IPS DF 6.9 (cell line): ENCODE data around the gene WDHD1.
"Not testable (repeated sequence)": the region's sequence is repeated elsewhere in the genome, so short reads cannot be mapped to it uniquely, and the experiment has no call there.

ENCODE experiments used
- DNase-seq: peaks from one replicate; pipeline ENCODE4 v3.0.0-alpha.2; 2013; ENCODE audit warnings: low read depth, low spot score
- H3K27ac ChIP-seq: one replicate; pipeline ENCODE4 v1.5.1; 2013; ENCODE audit warnings: low read length, control low read depth
- H3K27me3 ChIP-seq: 2 replicates; pipeline ENCODE4 v1.6.1; 2013; ENCODE audit warnings: mild to moderate bottlenecking, low read length; ENCODE audit not compliant: control insufficient read depth, insufficient read depth
- H3K36me3 ChIP-seq: 2 replicates; pipeline ENCODE4 v1.6.1; 2013; ENCODE audit warnings: low read length; ENCODE audit not compliant: control insufficient read depth, insufficient read depth
- H3K4me1 ChIP-seq: 2 replicates; pipeline ENCODE4 v1.6.1; 2013; ENCODE audit warnings: low read length; ENCODE audit not compliant: control insufficient read depth, insufficient read depth
- H3K4me3 ChIP-seq: 2 replicates; pipeline ENCODE4 v1.5.1; 2013; ENCODE audit warnings: mild to moderate bottlenecking, low read length
- H3K9me3 ChIP-seq: 2 replicates; pipeline ENCODE4 v1.6.1; 2013; ENCODE audit warnings: low read length, inconsistent platforms; ENCODE audit not compliant: control insufficient read depth, insufficient read depth
- WGBS: extraction: QIAGEN DNeasy Blood & Tissue Kit; methylation state at CpG from one replicate; pipeline ENCODE4 v1.1.7; 2013; ENCODE audit warnings: mixed read lengths, missing lambda C conversion rate; ENCODE audit not compliant: insufficient read length, insufficient coverage; 5-methylcytosine and 5-hydroxymethylcytosine counted together

WDHD1 gene

DNA sequence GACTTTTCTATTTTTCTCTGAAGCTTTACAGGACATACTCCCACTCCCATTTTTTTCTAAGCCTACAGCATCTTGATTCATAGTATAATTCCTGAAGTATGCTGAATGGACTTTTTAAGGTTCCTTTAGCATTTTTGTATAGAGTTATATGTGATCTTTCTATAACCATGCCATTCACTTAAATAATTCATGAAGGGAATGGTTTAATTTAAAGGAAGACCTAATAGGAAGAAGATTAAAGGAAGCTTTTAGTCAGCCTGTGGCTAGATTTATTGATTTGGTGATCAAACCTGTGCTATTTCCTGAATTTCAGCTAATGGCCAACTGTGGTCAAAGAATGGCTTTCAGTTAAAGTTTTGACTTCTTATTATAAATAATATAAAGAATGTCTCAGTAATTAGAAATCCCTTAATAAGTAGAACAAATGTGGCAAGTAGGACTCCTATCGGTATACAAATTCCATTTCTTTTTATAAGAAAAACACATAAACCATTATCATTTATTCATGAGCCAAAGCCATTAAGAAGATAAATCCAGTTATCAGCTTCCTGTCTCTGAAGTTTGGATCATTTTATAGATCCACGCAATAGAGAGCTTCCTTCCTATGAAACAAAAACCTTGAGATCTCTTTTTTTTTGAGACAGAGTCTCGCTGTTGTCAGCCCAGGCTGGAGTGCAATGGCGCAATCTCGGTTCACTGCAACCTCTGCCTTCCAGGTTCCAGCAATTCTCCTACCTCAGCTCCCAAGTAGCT, 20.6 kb upstream of the WDHD1 start:
- Histone ChIP-seq H3K27ac (no peak overlapping the region), H3K36me3 (no peaks in the 10 kb centered on the region), H3K4me3 (no peak overlapping the region), H3K9me3 (no peaks in the 10 kb centered on the region), H3K27me3 (no peaks in the 10 kb centered on the region), H3K4me1 (no peaks in the 10 kb centered on the region)
- WGBS, result no CpG with 5 or more reads among the region's 5 CpGs
- DNase-seq, result no peak

DNA sequence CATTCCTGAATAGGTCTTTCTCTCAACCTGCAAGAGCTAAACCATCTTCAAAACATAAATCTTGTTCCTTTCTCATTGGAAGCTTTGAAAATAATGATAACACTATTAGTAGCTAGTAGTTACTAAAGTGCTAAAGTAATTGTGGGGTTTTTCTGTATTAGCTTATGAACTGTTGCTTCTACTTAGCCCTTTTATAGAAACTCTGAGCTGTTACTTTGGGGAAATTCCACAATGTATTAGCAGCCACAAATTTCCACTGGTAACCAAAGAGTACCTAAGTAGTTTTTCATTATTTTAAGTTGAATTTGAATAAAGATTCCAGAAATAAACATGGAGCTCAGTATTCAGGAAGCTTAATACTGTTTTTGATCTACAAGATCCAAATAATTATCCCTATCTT, 18.2 kb upstream of the WDHD1 start:
- Histone ChIP-seq H3K9me3 (no peaks in the 10 kb centered on the region), H3K27ac (no peak overlapping the region), H3K4me1 (no peaks in the 10 kb centered on the region; the same call in 1 of the 2 replicates), H3K27me3 (no peaks in the 10 kb centered on the region), H3K36me3 (no peaks in the 10 kb centered on the region), H3K4me3 (no peak overlapping the region)
- DNase-seq, result no peak

DNA sequence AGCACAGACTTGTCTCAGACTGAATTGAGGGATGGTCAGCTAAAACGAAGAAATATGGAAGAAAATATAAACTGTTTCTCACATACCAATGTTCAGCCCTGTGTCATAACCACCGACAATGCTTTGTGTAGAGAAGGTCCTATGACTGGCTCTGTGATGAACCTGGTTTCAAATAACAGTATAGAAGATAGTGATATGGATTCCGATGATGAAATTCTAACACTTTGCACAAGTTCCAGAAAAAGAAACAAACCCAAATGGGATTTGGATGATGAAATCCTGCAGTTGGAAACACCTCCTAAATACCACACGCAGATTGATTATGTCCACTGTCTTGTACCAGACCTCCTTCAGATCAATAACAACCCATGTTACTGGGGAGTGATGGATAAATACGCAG, 16.6 kb upstream of the WDHD1 start:
- Histone ChIP-seq H3K36me3 (no peaks in the 10 kb centered on the region), H3K27me3 (no peaks in the 10 kb centered on the region), H3K9me3 (no peaks in the 10 kb centered on the region), H3K4me3 (no peak overlapping the region), H3K27ac (no peak overlapping the region), H3K4me1 (no peaks in the 10 kb centered on the region; the same call in 1 of the 2 replicates)
- no CpG with 5 or more reads among the region's 5 CpGs for WGBS
- DNase-seq, result no peak

DNA sequence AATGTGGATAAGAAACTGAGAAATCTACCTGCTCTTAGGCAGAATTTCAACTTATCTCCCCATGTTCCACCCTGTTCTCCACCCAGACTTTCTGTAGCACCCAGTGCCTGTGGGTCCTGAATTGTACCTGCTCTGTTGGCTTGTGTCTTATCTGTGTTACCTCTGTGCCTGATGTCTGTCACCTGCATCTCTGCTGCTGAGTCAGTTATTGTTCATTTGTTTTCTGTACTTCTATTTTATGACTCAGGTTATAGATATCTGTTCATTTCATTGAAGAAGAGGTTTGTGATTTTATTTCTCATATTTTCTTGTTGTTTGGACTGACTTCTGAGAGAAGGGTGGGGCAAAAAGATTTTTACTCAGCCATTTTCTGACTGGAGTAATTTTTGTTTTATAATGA, 11.8 kb upstream of the WDHD1 start:
- Histone ChIP-seq H3K36me3 (peaks cover 2% of the 10 kb centered on the region; the same call in 1 of the 2 replicates), H3K4me1 (no peaks in the 10 kb centered on the region; the same call in 1 of the 2 replicates), H3K27ac (no peak overlapping the region)

DNA sequence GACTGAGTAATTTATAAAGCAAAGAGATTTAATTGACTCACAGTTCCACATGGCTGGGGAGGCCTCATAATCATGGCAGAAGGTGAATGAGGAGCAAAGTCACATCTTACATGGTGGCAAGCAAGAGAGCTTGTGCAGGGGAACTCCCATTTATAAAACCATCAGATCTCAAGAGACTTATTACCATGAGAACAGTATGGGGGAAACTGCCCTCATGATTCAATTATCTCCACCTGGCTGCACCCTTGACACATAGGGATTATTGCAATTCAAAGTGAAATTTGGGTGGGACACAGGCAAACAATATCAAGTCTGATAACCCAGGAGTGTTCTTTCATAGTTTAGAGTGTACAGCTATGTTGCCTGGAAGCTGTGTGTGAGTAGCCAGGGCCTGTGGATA, 11.1 kb upstream of the WDHD1 start:
- H3K4me1 ChIP-seq, H3K4me3 ChIP-seq, H3K27ac ChIP-seq, DNase-seq, H3K9me3 ChIP-seq, H3K36me3 ChIP-seq, H3K27me3 ChIP-seq: not testable (repeated sequence)

More for the DNA sequence above, 11.8 kb upstream of the WDHD1 start:
- no peak for DNase-seq
- H3K9me3 ChIP-seq, result no peaks in the 10 kb centered on the region
- H3K27me3 ChIP-seq, result no peaks in the 10 kb centered on the region
- no peak overlapping the region for H3K4me3 ChIP-seq

DNA sequence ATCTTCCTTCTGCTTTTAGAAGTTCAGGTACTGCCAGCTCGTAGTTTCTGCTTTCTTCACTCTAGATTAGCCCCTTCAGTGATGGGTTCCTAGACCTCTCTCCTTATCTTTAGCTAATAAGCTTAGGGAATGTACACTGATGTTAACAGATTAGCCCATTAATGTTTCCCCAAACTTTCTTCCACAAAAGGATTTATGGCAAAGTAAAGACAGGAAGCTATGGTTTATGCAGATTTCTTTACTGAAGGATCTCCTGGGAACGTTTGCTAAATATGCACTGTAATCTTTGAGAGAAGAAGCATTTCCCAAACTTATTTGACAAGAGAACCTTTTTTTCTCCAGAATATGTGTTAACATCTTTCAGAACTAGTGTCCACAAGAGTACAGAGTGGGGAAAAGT, 4.3 kb upstream of the WDHD1 start:
- Histone ChIP-seq H3K36me3 (peaks cover 2% of the 10 kb centered on the region; the same call in 1 of the 2 replicates), H3K9me3 (no peaks in the 10 kb centered on the region), H3K27ac (no peak overlapping the region), H3K4me3 (no peak overlapping the region), H3K4me1 (no peaks in the 10 kb centered on the region), H3K27me3 (no peaks in the 10 kb centered on the region)
- no CpG with 5 or more reads among the region's 2 CpGs for WGBS
- no peak for DNase-seq

DNA sequence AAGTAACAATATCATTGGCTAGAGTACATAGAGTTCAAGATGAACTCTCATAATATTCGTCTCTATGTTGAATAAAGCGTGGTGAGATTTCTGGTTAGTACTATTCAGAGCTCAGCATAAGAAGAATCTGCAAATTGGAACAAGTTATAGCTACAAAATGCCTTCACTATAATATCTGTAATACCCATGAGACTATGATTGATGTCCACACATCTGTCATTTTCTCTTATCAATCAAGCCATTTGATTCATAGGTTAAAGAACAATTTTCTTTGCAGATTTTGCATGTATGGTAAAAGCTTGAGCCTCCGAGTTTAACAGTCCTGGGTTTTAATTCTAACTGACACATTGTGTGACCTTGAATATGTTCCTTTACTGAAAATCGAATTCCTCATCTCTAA, 1.6 kb upstream of the WDHD1 start:
- DNase-seq, result no peak
- no peaks in the 10 kb centered on the region for H3K9me3 ChIP-seq
- H3K36me3 ChIP-seq, result no peaks in the 10 kb centered on the region; the same call in 1 of the 2 replicates
- H3K27me3 ChIP-seq, result no peaks in the 10 kb centered on the region
- no peaks in the 10 kb centered on the region for H3K4me1 ChIP-seq
- no CpG with 5 or more reads among the region's 4 CpGs for whole genome bisulfite sequencing
- no peak overlapping the region for H3K27ac ChIP-seq
- no peak overlapping the region; the same call in 1 of the 2 replicates for H3K4me3 ChIP-seq

DNA sequence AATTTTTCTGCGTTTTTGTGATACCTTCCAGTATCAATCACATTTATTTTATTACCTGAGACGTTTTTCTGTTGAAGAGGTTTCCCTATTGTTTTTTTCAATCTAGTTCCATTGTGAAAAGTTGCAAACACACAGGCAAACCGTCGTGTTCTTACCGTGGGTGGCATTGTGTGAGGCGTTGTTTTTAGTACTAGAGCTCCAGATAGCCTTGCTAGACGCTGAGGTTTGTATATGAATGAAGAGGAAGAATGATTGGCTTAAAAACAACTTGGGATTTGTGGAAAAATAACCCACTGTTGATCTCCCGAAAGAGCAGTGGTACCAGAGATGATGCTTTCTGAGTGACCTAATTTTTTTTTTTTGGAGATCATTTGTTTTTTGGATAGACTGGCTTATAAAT, 1.2 kb upstream of the WDHD1 start:
- H3K9me3 ChIP-seq, result no peaks in the 10 kb centered on the region
- no peak for DNase-seq
- H3K27ac ChIP-seq, result no peak overlapping the region
- H3K27me3 ChIP-seq, result no peaks in the 10 kb centered on the region
- H3K4me1 ChIP-seq, result no peaks in the 10 kb centered on the region
- WGBS, result no CpG with 5 or more reads among the region's 8 CpGs
- no peaks in the 10 kb centered on the region; the same call in 1 of the 2 replicates for H3K36me3 ChIP-seq
- peak overlapping the region; percentile 99; the same call in 1 of the 2 replicates for H3K4me3 ChIP-seq

DNA sequence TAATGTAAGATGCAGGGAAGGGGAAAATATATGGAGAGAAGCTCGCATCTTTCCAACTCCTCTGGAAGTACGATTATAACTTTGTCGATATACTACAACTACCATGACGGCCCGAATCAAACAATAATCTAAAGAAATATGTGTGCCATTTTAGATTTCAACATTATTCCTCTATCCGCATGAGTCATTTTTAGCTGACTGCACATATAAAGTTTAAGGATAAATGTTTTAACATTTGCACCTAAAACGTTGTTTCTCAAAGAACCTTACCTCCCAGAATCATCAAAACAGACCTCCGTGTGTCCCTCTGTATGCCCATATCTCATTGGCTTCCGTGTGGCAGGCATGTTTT, 482 bp downstream of the WDHD1 start:
- no peaks in the 10 kb centered on the region for H3K9me3 ChIP-seq
- no peaks in the 10 kb centered on the region for H3K36me3 ChIP-seq
- no peak overlapping the region for H3K27ac ChIP-seq
- no CpG with 5 or more reads among the region's 9 CpGs for WGBS
- no peaks in the 10 kb centered on the region for H3K4me1 ChIP-seq
- peak overlapping the region; percentile 99 for H3K4me3 ChIP-seq
- DNase-seq, result no peak
- no peaks in the 10 kb centered on the region for H3K27me3 ChIP-seq

DNA sequence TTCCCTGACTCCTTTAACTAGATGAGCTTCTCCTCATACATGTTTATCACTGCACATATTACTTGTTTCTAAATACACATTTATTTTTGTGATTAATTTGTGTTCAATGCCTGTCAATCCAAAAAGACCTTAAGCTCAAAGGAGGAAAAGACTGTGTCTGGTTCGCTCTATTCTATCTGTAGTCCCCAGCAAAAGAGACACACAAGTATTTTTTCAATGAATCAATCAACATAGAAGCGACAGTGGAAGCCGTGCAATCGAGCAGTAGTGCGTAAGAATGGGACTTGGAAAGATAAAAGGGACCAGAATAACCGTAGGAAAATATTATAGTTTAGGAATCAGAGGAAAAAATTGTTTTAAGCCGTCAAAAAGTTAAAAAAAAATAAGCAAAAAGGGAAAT, 951 bp downstream of the WDHD1 start:
- Histone ChIP-seq H3K4me3 (peak overlapping the region; percentile 99; the same call in 1 of the 2 replicates), H3K36me3 (no peaks in the 10 kb centered on the region), H3K4me1 (no peaks in the 10 kb centered on the region), H3K9me3 (no peaks in the 10 kb centered on the region), H3K27ac (no peak overlapping the region), H3K27me3 (no peaks in the 10 kb centered on the region)
- no peak for DNase-seq
- WGBS, result no CpG with 5 or more reads among the region's 7 CpGs

DNA sequence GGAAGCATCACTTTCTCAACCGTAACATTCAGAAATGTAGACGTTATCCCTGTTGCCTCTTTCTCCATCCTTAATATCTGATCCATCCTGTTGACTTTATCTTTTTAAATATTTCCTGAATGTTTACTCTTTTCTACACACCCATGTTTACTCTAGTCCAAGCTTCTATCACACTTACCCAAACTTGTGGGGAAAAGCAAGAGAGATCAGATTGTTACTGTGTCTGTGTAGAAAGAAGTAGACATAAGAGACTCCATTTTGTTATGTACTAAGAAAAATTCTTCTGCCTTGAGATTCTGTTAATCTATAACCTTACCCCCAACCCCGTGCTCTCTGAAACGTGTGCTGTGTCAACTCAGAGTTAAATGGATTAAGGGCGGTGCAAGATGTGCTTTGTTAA, 2.5 kb downstream of the WDHD1 start:
- not testable (repeated sequence) for H3K27me3 ChIP-seq, H3K4me3 ChIP-seq, H3K4me1 ChIP-seq, DNase-seq, H3K9me3 ChIP-seq, H3K36me3 ChIP-seq, H3K27ac ChIP-seq
- no CpG with 5 or more reads among the region's 5 CpGs for WGBS
